NCI-H2107 treated with DMSO at 0.1 percent for 48 hours (cell line): Measurements from ENCODE around the gene CASQ1.

ENCODE experiments used
- DNase-seq: peaks from one replicate; lab custom pipeline; 2025; ENCODE audit not compliant: unreplicated experiment; lab: John Stamatoyannopoulos, UW

CASQ1 gene

GRCh38 chr1:160204526-160205241 lies 14.3 kb downstream of the CASQ1 start:
- no peak for DNase-seq

DNA sequence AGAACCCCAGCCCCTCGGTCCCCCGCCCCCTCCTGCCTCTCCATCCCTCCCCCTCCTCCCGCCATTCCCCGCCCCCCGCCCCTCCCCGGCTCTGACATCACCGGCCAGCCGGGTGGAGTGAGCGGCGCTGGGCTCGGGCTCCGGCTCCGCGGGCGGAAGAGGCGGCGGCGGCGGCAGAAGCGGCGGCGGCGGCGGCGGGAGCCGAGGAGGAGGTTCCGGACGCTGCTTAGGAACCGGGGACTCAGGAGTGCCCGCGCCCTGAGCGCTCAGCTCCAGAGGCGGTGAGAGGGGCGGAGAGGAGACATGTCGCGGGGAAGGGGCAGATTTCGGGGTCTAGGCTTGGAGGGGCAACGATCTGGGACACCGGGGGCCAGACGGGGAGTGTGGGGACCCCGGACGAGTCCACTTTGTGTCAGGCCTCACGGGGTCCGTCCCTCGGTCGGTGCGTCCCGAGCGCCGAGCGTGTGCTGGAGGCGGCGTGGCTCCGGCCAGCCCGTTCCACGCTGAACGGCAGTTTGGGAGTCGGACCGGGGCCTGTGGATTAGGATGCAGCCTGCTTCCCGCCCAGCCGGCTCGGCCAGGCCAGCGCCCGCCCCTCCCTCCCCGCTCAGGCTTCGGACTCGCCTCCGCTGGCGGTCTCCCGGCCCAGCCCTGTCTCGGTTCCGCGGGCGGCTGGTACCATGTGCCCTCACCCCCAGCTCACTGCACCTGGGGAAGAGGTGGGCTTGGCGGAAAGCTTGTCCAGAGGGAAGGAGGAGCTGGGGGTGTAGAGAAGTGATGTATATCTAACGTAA lies 15.1 kb downstream of the CASQ1 start, which contains the start of gene PEA15:
TSS of gene PEA15 (plus strand) at position 143 of the 794 bp plus-strand sequence. CDS start 6,161 bp downstream, outside the sequence.
- DNase-seq, result peak; percentile 36

- no peak for DNase-seq
These were observed 15.6 kb downstream of the CASQ1 start for GRCh38 chr1:160206036-160206389.

DNA sequence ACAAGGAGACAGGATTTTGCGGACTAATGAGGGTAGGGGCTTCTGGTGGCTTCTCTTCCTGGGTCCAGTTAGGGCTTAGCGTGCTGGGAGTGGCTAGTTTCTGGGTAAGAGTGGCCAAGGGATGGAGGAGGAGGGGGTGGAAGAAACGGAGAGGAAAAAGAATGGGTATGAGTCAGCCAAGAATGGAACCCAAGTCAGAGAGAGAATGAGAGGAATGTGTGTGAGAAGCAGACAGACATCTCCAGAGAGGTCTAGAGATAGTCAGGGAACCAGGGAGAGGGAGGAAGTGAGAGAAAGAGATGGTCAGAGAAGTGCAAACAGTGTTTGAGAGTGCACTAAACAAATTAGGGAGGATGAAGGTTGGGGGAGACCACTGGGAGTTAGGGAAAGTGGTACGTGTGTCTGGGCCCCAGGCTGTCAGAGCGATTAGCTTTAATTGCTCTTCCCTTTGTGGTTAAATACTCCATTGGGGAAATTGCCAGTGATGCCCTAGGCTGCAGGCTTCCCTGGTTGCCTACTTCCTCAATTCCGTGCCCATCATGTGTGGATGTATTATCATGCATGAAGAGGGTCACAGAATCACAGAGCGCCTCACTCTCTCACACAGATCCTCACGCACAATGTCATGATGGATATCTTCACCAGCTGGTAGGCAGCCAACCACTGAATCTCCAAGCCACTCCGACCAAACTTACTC lies 16.2 kb downstream of the CASQ1 start:
- DNase-seq, result no peak

GRCh38 chr1:160207118-160207650 lies 16.8 kb downstream of the CASQ1 start:
- no peak for DNase-seq

GRCh38 chr1:160207771-160208556 lies 17.6 kb downstream of the CASQ1 start:
- no peak for DNase-seq

GRCh38 chr1:160208557-160209320 lies 18.4 kb downstream of the CASQ1 start:
- DNase-seq, result no peak

GRCh38 chr1:160209321-160210046 lies 19.1 kb downstream of the CASQ1 start:
- no peak for DNase-seq

DNA sequence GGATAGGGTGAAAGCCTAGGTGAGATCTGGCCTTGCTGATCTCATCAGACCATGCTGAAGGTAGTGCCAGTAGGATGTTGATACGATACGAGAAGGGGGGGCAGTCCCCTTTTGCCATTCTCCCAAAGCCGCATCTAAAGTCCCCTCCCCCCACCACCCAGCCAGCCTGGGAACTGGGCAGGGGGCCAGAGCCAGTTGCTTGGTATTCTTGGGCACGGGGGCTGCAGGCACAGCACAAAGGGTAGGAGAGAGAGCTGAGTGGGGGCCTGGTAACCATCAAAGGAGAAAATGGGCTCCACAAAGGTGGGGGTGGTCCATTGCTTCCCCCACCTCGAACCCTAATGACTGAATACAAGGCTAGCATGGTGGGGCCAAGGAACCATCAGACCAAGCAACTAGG lies 20.2 kb downstream of the CASQ1 start:
- DNase-seq, result no peak

- no peak for DNase-seq
These were observed 20.8 kb downstream of the CASQ1 start for GRCh38 chr1:160211046-160211790.

DNA sequence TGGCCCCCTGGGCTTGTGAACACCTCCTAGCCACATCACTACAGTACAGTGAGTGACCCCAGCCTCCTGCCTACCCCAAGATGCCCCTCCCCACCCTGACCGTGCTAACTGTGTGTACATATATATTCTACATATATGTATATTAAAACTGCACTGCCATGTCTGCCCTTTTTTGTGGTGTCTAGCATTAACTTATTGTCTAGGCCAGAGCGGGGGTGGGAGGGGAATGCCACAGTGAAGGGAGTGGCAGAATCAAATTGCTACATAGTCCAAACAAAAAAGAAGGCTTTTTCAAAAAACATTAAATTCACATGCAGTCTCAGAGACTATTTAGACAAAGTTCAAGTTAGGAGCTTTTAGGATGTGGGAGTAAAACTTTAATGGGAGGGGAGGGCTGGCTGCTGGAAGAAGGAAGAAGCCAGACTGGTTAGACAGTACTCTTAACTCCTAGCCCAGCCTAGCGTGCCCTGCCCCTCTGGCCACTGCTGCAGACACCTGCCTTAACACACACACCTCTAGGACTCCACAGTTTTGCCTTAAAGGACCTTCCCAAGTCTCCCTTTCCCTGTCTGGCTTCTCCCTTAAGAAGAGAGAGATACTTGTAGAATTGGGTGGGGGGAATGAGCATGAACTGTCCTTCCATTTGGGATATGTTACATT lies 24.2 kb downstream of the CASQ1 start:
- DNase-seq, result no peak

DNA sequence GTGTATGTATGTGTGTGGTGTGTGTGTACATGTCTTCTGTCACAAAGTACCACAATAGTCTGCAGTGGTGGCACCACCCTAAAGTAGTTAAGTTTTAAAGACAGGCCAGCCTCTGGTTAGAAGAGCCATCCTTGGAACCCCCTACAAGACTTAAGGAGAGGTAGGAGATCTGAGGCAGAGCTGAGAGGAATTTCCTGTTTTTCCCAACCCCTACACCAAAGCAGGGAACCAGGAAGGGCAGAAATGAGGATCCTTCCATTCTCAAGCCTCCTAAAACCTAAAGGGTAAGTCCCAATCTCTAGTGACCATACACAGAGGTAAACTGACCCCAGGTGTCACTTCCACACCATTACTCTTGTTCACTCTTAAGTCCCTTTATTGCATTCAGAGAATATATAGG lies 25.9 kb downstream of the CASQ1 start:
- DNase-seq, result no peak

DNA sequence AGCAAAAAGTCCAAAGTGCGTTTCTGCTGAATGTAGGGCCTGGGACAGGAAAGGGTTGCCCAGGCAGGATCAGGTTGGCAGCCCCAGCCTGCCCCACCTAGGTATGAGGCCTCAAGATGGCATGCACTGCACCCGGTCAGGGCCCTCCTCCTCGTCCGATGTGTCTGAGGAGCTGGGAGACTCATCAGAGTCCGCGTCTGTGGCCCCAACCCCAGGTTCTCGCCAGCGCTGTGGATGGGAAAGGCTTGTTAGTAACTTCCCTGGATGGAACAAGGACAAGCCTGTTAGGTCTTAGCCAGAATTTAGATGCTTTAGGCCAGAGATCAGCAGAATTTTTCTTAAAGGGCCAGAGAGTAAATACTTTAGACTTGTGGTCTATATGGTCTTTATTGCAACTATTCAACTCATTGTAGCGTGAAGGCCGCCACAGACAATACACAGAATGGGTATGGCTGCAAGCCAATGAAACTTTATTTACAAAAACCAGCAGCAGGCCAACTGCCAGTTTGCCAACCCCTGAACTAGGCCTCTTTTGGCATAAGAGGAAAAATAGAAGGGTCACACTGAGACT lies 27.2 kb downstream of the CASQ1 start:
- no peak for DNase-seq

GRCh38 chr1:160219062-160219929 lies 28.9 kb downstream of the CASQ1 start:
- peak; percentile 50 for DNase-seq

GRCh38 chr1:160220301-160220700 lies 29.9 kb downstream of the CASQ1 start:
- no peak for DNase-seq

- DNase-seq, result no peak
These were observed 30.7 kb downstream of the CASQ1 start for GRCh38 chr1:160221089-160221488.

GRCh38 chr1:160222546-160222945 lies 32.2 kb downstream of the CASQ1 start:
- no peak for DNase-seq
